Heart right ventricle (tissue), 16 donors: Measurements from ENCODE around the gene MDM4. TPM values are rescaled to one million over a fixed set of nuclear protein-coding genes. Genes with fewer than 3 reads are reported as not detected.
A peak's percentile ranks its signal among the peaks of the same experiment; 100 is the strongest.

Source experiments
- ATAC-seq, 8 donors: fragments of 200-7000 bp; cut with Tn5 transposase; one replicate each; pipeline ENCODE4 v1.9.1; 2020; ENCODE audit warnings: mild to moderate bottlenecking in 8 of 8, moderate library complexity in 8 of 8, moderate number of reproducible peaks in 1 of 8
- DNase-seq, 2 donors: peaks; one replicate each; pipeline ENCODE4 v3.0.0-alpha.2; 2020
- H3K27ac ChIP-seq, 10 donors: fragments of 200-600 bp; sonication (generic) in 2 of 10; one replicate each; pipeline versions ENCODE4 v1.5.0 to v1.8.0; 2020 to 2022; ENCODE audit warnings: mild to moderate bottlenecking in 3 of 10
- H3K27me3 ChIP-seq, 7 donors: fragments of 200-600 bp; one replicate each; pipeline ENCODE4 v1.8.0; 2021 to 2022; ENCODE audit warnings: mild to moderate bottlenecking in 2 of 7
- H3K36me3 ChIP-seq, 9 donors: fragments of 200-600 bp; sonication (generic) in 1 of 9; one replicate each; pipeline versions ENCODE4 v1.5.0 to v1.8.0; 2020 to 2022; ENCODE audit warnings: mild to moderate bottlenecking in 2 of 9
- H3K4me1 ChIP-seq, 9 donors: fragments of 200-600 bp; sonication (generic) in 1 of 9; one replicate each; pipeline versions ENCODE4 v1.5.0 to v1.8.0; 2020 to 2022; ENCODE audit warnings: mild to moderate bottlenecking in 4 of 9
- H3K4me3 ChIP-seq, 10 donors: fragments of 200-600 bp; sonication (generic) in 2 of 10; one replicate each; pipeline versions ENCODE4 v1.5.0 to v1.8.0; 2020 to 2022; ENCODE audit warnings: mild to moderate bottlenecking in 7 of 10, moderate library complexity in 2 of 10
- H3K9me3 ChIP-seq, 11 donors: fragments of 200-600 bp in 10 of 11; sonication (generic) in 2 of 11; one replicate each; pipeline versions ENCODE4 v1.5.0 to v1.8.0; 2013 to 2022; ENCODE audit warnings: mild to moderate bottlenecking in 2 of 11, control low read depth in 1 of 11, moderate library complexity in 1 of 11
- WGBS, 2 donors: extraction: QIAGEN DNeasy Blood & Tissue Kit; methylation state at CpG; one replicate each; pipeline ENCODE4 v1.1.7; 2013; ENCODE audit warnings: inconsistent platforms in 1 of 2; 5-methylcytosine and 5-hydroxymethylcytosine counted together
- intact Hi-C, 10 donors: fragments of 100-400 bp; cut with DNase I; formaldehyde crosslinking; loops; one replicate each; pipeline versions ENCODE4 v1.11.1 to v1.14.2; 2022
- polyA plus RNA-seq, 2 donors: library from polyadenylated mRNA; stranded (reverse); fragments of 200-250 nt; gene quantifications; one replicate each; pipeline ENCODE4 v1.2.3, GENCODE V29; 2013
- total RNA-seq, 10 donors: library from RNA; stranded (reverse); fragmentation: NEBNext Ultra II Directional in 3 of 10; extraction: Animal tissue kit (Norgen Biotek cat#: 25700) in 3 of 10; gene quantifications; one replicate each; pipeline versions ENCODE4 v1.2.1 to v1.2.4, GENCODE V29; 2021 to 2023
- TF ChIP-seq, protein P1 (sequence below), 9 donors: fragments of 200-600 bp; sonication (generic) in 2 of 9; IDR thresholded peaks; one replicate each; pipeline versions ENCODE4 v1.5.0 to v1.8.0; 2021 to 2022; ENCODE audit warnings: antibody characterized with exemption in 9 of 9, mild to moderate bottlenecking in 5 of 9, moderate library complexity in 1 of 9
- donor health status: Arrhythmogenic right ventricular cardiomyopathy.
- donor health status: ischemic (EF 13 %, LVEDD 7.1; RV severe dilation, severe dysfunction).
- donor health status: healthy with polysubstance abuse.
- donor health status: DM: no; HTN: yes; CAD: no.
- donor health status: DM: no; HTN: no; CAD: no.
- donor health status: ischemic (EF 25% LVEDD 6.9; RV normal size, moderate dysfunction).
- donor health status: ischemic (EF 25% LVEDD 5.7; RV mildly dilated, moderate dysfunction).
- donor health status: healthy.
- donor health status: DM: yes; HTN: yes; CAD: no.
- donor health status: Ischemic cardiomyopathy.
- donor health status: ischemic (EF 35%, LVEDD 5.7; RV mildly dilated, moderate dysfunction).
- donor health status: nonischemic (EF 11% LVEDD 7.7; RV severe dilation, severe dysfunction).
- donor health status: DM: yes; HTN: yes; CAD: no.
- donor health status: PGD.
- donor health status: ischemic (EF 29% LVEDD 5.4; RV normal size, mild dysfunction).
- donor health status: nonischemic (EF 23%, LVEDD 6.1; RV moderate dilation, normal function).

Gene MDM4
- total and polyA plus RNA-seq, 12 donors, result 3.7 to 43.7 (median 38.7) TPM

DNA sequence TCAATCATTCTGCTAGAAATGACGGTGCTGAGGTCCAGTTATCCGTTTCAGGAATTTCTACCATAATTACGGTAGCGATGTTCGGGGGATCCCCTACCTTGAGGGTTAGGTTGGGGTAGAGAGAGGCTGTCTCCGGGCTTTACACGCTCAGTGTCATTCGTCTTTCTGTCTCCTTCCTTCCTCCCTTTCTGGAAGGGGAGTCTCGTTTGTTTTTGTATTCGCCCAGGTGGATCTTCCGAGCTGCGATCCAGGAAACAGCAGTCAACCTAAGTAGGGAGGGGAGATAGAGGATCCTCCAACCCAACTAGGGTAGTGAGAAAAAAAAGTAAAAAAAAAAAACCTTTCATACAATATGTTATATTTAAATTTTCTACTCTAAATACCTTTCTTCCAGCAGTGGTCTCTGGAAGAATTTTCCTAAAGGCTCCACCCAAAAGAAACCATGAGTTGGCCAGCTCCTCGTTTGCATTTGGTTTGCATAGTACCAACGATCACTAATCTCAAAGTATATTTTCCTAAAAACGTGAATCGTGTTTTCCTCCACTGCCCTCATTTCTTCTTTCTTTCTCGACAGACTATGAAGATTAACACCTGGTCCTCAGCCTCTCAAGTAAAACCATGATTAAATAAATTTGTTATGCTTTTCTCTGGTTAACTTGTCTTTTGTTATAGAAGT lies 21.0 kb upstream of the MDM4 start:
- Histone ChIP-seq H3K4me1 (peaks cover 12 to 59% (median 39%) of the 10 kb centered on the region in 9 donors), H3K36me3 (no peaks in the 10 kb centered on the region), H3K9me3 (peaks cover 0 to 3% (median 0%) of the 10 kb centered on the region in 11 donors), H3K27ac (peak overlapping the region; percentile 86 to 96 (median 94)), H3K27me3 (no peaks in the 10 kb centered on the region), H3K4me3 (peak overlapping the region; percentile 12 to 93 (median 88))
- DNase-seq (no peak), ATAC-seq (no peak)
- TF ChIP-seq, protein P1, sequence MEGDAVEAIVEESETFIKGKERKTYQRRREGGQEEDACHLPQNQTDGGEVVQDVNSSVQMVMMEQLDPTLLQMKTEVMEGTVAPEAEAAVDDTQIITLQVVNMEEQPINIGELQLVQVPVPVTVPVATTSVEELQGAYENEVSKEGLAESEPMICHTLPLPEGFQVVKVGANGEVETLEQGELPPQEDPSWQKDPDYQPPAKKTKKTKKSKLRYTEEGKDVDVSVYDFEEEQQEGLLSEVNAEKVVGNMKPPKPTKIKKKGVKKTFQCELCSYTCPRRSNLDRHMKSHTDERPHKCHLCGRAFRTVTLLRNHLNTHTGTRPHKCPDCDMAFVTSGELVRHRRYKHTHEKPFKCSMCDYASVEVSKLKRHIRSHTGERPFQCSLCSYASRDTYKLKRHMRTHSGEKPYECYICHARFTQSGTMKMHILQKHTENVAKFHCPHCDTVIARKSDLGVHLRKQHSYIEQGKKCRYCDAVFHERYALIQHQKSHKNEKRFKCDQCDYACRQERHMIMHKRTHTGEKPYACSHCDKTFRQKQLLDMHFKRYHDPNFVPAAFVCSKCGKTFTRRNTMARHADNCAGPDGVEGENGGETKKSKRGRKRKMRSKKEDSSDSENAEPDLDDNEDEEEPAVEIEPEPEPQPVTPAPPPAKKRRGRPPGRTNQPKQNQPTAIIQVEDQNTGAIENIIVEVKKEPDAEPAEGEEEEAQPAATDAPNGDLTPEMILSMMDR (IDR thresholded peaks at IDR 0.05), result no peak
- intact Hi-C loops, result loop anchor here in 4 of 10 donors (2.0 to 5.0 kb wide), 4 partner anchors 44 to 63 kb away; no protein-coding TSS in a partner anchor
- WGBS, 2 donors, result 9 to 11% methylated on average over 17 of the region's 17 CpGs

DNA sequence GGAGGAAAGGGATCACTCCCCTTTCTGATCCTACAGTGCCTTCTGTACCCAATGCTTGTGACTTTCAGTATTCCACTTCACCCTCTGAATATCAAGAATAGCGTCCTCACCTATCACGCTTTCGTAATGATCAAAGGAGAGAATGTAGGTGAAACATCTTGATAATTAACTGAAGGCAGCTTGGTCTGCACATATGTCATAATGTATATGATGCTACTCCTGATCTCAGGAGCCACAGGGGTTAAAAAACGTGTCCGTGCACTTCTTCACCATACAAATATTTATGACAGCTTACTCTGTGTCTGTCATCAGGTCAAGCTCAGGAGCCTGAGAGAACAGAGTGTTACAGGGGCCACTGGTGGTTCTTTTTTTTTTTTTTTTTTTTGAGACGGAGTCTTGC lies 20.4 kb upstream of the MDM4 start:
- H3K27ac ChIP-seq, result peak overlapping the region in 1 of 10 donors; percentile 96
- 62 to 63% methylated on average over 5 of the region's 6 CpGs for WGBS, 2 donors
- no peak overlapping the region for H3K4me3 ChIP-seq

DNA sequence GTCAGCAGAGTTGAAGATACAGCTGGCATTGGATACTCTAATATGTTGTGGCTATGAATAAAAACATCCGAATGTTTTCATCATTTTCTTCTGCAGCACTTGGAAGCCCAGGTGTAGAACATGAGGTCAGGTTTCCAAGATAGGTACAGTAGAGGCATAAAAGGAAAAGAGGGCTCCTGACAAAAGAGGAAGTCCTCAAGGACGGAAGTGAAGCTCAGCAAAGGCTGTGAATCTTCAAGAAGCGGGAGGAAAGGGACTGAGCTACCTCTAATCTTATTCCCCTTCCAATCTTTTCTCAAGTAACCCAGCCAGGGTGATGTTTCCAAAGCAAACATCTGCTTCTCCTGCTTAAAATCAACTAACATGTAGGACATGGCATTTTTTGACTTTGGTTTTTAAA lies 17.2 kb upstream of the MDM4 start:
- TF ChIP-seq, protein P1 (IDR thresholded peaks at IDR 0.05), result no peak
- Histone ChIP-seq H3K36me3 (no peaks in the 10 kb centered on the region), H3K27me3 (no peaks in the 10 kb centered on the region), H3K4me3 (no peak overlapping the region), H3K9me3 (peaks cover 0 to 4% (median 0%) of the 10 kb centered on the region in 11 donors), H3K4me1 (peaks cover 0 to 36% (median 25%) of the 10 kb centered on the region in 9 donors), H3K27ac (peak overlapping the region in 3 of 10 donors; percentile 6 to 63 (median 57))
- intact Hi-C loops, result loop anchor here in 3 of 10 donors (1.0 to 5.0 kb wide), 3 partner anchors 52 to 67 kb away; no protein-coding TSS in a partner anchor
- ATAC-seq, result no peak
- DNase-seq, result no peak
- WGBS, 2 donors, result 60 to 62% methylated on average over 3 of the region's 3 CpGs

More for the DNA sequence above, 20.4 kb upstream of the MDM4 start:
- ATAC-seq, result no peak
- intact Hi-C loops, result loop anchor here in 4 of 10 donors (2.0 to 5.0 kb wide), 4 partner anchors 45 to 63 kb away; no protein-coding TSS in a partner anchor
- Histone ChIP-seq H3K27me3 (no peaks in the 10 kb centered on the region), H3K4me1 (peaks cover 12 to 55% (median 39%) of the 10 kb centered on the region in 9 donors), H3K9me3 (peaks cover 0 to 4% (median 0%) of the 10 kb centered on the region in 11 donors), H3K36me3 (no peaks in the 10 kb centered on the region)
- TF ChIP-seq, protein P1 (IDR thresholded peaks at IDR 0.05), result no peak
- DNase-seq, result no peak

DNA sequence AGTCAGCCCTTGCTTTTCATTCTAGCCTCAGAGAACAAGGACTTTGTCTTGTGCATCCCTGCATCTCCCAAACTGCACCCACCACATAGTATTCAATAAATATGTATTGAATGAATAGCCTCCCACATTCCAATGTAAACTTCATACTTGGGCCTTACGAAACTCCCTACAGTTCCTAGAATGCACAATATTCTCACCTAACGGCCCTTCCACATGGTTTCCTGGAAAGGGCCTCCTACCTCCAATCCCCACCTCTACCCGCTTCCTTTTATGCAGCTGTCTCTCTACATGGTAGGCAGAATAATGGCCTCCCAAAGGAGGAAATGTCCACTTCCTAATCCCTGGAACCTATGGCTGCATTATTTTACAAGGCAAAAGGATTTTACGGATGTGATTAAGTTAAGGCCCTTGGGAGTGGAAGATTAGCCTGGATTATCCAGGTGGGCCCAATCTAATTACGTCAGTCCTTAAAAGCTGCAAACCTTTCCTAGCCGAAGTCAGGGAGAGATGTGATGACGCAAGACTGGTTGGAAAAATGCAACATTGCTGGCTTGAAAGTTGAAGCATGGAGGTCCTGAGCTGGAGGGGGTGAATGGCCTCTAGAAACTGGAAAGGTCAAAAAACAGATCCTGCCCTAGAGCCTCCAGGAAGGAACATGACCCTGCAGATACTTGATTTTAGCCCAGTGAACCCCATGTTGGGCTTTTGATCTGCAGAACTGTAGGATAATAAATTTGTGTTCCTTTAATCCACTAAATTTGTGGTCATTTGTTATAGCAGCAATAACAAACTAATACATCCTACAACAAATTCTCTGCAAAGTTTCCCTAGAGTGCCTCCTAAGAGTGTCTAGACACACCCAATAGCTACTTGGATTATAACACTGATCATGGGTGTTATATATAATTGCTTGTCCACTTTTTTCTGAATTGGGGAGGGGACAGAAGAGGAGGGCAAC lies 16.4 kb upstream of the MDM4 start:
- 75 to 78% methylated on average over 7 of the region's 7 CpGs for WGBS, 2 donors

More for the DNA sequence above, 16.4 kb upstream of the MDM4 start:
- Histone ChIP-seq H3K27ac (peak overlapping the region in 2 of 10 donors; percentile 57 to 63), H3K9me3 (peaks cover 0 to 4% (median 0%) of the 10 kb centered on the region in 11 donors), H3K27me3 (no peaks in the 10 kb centered on the region), H3K4me3 (no peak overlapping the region), H3K4me1 (peaks cover 0 to 36% (median 24%) of the 10 kb centered on the region in 9 donors), H3K36me3 (no peaks in the 10 kb centered on the region)
- DNase-seq, result no peak
- ATAC-seq, result no peak
- TF ChIP-seq, protein P1 (IDR thresholded peaks at IDR 0.05), result no peak
- intact Hi-C loops, result loop anchor here in 9 of 10 donors (1.0 to 10.0 kb wide), 4 partner anchors 52 to 335 kb away; partner anchors contain the start of gene REN (in 2 of the 9)
